AG10803 (cell line): ENCODE results near the gene BICRA.
"Not testable (repeated sequence)": the region's sequence is repeated elsewhere in the genome, so short reads cannot be mapped to it uniquely, and the experiment has no call there.

Source experiments
- DNase-seq: peaks from one replicate; pipeline ENCODE4 v3.0.0; 2010; ENCODE audit warnings: low read depth
- H3K4me3 ChIP-seq: 2 replicates; pipeline ENCODE4 v1.5.1; 2011; ENCODE audit warnings: mild to moderate bottlenecking, low read length, control low read depth
- TF ChIP-seq, protein P1 (sequence below): conservative IDR thresholded peaks from 2 replicates; pipeline ENCODE4 v1.5.1; 2011; ENCODE audit warnings: mild to moderate bottlenecking, low read length, control low read depth, inconsistent platforms

Gene BICRA

DNA sequence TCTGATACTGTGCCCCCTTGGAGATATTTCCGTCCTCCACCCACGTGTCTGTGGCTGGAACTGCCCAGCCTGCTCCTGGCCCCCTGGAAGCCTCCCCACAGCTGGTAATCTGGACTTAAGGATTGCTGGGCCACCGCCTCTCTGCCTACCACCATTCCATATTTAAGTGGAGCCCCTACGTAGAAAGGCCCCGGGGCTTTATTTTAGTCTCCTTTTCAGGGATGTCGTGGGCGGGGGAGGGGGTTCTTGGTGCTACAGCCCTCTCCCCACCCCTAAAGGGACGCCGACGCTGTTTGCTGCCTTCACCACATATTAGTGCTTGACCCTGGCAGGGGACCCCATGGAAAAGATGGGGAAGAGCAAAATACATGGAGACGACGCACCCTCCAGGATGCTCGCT is 133.7 kb downstream of the BICRA start:
- TF ChIP-seq, protein P1, sequence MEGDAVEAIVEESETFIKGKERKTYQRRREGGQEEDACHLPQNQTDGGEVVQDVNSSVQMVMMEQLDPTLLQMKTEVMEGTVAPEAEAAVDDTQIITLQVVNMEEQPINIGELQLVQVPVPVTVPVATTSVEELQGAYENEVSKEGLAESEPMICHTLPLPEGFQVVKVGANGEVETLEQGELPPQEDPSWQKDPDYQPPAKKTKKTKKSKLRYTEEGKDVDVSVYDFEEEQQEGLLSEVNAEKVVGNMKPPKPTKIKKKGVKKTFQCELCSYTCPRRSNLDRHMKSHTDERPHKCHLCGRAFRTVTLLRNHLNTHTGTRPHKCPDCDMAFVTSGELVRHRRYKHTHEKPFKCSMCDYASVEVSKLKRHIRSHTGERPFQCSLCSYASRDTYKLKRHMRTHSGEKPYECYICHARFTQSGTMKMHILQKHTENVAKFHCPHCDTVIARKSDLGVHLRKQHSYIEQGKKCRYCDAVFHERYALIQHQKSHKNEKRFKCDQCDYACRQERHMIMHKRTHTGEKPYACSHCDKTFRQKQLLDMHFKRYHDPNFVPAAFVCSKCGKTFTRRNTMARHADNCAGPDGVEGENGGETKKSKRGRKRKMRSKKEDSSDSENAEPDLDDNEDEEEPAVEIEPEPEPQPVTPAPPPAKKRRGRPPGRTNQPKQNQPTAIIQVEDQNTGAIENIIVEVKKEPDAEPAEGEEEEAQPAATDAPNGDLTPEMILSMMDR, result no peak
- peak overlapping the region; percentile 46 for H3K4me3 ChIP-seq

DNA sequence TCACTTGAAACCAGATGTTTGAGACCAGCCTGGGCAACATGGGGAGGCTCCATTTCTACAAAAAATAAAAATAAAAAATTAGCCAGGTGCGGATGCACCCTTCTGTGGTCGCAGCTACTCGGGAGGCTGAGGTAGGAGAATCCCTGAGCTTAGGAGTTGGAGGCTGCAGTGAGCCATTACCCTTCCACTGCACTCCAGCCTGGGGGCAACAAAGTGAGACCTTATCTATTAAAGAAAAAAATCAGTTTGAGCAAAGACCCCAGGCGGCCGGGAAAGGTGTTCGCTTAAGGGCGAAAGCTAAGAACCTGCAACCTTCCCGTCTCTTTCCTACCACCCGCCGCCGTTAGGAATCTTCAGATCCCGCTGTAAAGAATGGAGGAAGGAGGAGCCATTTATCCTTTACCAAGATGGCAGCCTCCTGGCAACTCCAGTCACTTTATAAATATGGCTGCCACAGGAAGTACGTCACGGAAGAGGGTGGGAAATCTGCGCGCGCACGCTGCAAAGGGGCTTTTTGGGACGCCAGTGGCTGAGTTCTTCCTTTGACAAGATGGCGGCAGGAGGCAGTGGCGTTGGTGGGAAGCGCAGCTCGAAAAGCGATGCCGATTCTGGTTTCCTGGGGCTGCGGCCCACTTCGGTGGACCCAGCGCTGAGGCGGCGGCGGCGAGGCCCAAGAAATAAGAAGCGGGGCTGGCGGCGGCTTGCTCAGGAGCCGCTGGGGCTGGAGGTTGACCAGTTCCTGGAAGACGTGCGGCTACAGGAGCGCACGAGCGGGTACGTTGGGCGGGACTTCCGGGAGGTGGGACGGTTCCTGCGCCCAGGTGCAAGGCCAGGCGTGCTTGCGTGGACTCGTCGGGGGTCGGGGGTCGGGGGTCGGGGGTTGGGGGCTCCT is 136.3 kb downstream of the BICRA start, which contains the start of gene NOP53:
TSS of gene NOP53 (plus strand) at position 537 of the 892 bp plus-strand sequence. CDS start at position 551, 14 bp downstream.
- DNase-seq, result peak; percentile 97
- TF ChIP-seq, protein P1, result no peak
- H3K4me3 ChIP-seq, result peak within 1 kb of the TSS; percentile 75

More for the DNA sequence above, 133.7 kb downstream of the BICRA start:
- DNase-seq, result no peak

DNA sequence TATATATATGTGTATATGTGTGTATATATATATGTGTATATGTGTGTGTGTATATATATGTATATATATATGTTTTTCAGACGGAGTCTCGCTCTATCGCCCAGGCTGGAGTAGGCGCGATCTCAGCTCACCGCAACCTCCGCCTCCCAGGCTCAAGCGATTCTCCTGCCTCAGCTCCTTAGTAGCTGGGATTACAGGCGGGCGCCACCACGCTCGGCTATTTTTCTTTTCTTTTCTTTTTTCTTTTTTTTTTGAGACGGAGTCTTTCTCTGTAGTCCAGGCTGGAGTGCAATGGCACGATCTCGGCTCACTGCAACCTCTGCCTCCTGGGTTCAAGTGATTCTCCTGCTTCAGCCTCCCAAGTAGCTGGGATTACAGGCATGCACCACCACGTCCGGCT is 137.2 kb downstream of the BICRA start:
- H3K4me3 ChIP-seq, result peak overlapping the region; percentile 75
- not testable (repeated sequence) for DNase-seq

DNA sequence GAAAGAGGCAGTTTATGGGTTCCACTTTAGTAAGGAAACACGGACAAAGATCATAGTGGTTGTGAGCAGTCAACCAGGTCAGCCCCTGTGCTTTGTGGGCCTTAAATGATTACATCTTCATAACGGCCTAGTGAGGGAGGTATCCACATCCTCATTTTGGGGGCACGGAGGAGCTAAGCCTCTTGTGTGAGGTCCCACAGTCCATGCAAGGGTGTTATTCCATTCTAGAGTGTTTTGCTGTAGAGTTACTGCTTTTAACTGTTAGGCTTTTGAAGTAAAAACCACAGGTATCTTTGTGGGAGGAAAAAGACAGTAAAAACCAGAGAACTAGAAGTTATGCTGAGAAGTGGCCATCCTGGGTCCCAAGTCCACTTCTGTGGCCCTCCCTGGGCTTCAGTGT is 140.4 kb downstream of the BICRA start:
- TF ChIP-seq, protein P1, result no peak
- no peak for DNase-seq
- H3K4me3 ChIP-seq, result no peak overlapping the region

DNA sequence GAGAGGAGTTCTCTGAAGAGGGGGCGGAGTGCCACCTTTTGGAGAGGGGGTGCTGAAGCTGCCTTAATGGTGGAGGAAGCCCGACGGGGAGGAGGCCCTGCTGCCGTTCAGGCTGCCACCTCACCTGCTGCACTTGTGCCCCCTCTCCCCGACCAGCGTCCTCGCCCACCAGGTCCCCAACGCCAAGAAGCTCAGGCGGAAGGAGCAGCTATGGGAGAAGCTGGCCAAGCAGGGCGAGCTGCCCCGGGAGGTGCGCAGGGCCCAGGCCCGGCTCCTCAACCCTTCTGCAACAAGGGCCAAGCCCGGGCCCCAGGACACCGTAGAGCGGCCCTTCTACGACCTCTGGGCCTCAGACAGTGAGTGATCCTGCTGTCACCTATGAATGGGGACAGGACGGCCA is 141.8 kb downstream of the BICRA start:
- no peak overlapping the region for H3K4me3 ChIP-seq
- TF ChIP-seq, protein P1, result no peak
- no peak for DNase-seq

DNA sequence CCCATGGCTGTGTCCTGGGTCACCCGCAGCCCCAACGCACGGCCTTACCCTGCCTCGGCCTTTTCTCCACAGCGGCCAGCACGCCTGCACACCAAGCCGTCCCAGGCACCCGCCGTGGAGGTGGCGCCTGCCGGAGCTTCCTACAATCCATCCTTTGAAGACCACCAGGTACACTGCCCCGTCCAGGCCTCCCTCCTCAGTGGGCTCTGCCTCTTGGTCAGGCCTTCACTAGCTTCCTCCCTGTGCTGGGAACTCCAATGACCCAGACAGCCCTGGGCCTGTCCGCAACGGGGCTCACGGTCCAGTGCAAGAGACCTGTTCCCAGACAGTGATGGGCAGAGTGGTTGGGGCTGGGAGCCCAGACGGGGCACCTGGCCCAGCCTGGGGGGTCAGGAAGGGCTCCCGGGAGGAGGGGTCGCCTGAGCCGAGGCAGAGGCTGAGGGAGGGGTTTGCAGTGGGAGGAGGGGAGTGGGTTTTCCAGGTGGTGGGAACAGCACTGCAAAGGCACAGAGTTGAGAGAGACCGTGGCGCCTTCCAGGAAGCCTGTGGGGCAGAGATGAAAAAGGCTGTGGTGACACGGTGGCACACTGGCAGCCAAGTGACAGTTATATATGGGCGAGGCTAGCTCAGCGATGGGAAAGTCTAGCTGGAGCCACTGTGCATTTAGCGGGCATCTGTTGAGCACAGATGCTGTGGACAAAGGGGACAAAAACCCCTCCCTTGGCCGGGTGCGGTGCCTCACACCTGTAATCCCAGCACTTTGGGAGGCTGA is 143.7 kb downstream of the BICRA start:
- TF ChIP-seq, protein P1, result no peak
- no peak for DNase-seq
- no peak overlapping the region for H3K4me3 ChIP-seq
